GM12891 (cell line): ENCODE measurements around the gene MACO1.
"Not testable (repeated sequence)": the region's sequence is repeated elsewhere in the genome, so short reads cannot be mapped to it uniquely, and the experiment has no call there.

Experiments used
- PAX5 ChIP-seq: IDR thresholded peaks from 2 replicates; pipeline ENCODE4 v1.6.1; 2011; ENCODE audit warnings: low read length, moderate library complexity, mild to moderate bottlenecking; ENCODE audit not compliant: insufficient read depth, severe bottlenecking
- POLR2A ChIP-seq: IDR thresholded peaks from 2 replicates; pipeline ENCODE4 v1.6.1; 2011; ENCODE audit warnings: low read depth, low read length, control low read depth
- POLR2AphosphoS5 ChIP-seq: IDR thresholded peaks from 2 replicates; pipeline ENCODE4 v1.6.1; 2011; ENCODE audit warnings: low read depth, low read length, control low read depth
- TAF1 ChIP-seq: IDR thresholded peaks from 2 replicates; pipeline ENCODE4 v1.6.1; 2011; ENCODE audit warnings: low read depth, low read length, control low read depth

GRCh38 chr1:25405731-25406305, 24.9 kb upstream of the MACO1 start:
- TF ChIP-seq TAF1, POLR2AphosphoS5, PAX5, POLR2A: not testable (repeated sequence)
